Activated naive CD8-positive, alpha-beta T cell treated with anti-CD3 and anti-CD28 coated beads, Interleukin-2, amount 50 U/mL, for 24 hours (primary cell): ENCODE data around the gene ABCC1.
"Not testable (repeated sequence)": the region's sequence is repeated elsewhere in the genome, so short reads cannot be mapped to it uniquely, and the experiment has no call there.

Experiments
- ATAC-seq: fragments of 150-1000 bp; cut with Tn5 transposase; one replicate; pipeline ENCODE4 v1.10.0; 2021
- DNase-seq: peaks from one replicate; pipeline ENCODE4 v3.0.0; 2021
- H3K27ac Mint-ChIP-seq: one replicate; pipeline ENCODE4 v1.8.0; 2021; ENCODE audit warnings: mild to moderate bottlenecking, mixed read lengths
- H3K27me3 Mint-ChIP-seq: one replicate; pipeline ENCODE4 v1.8.0; 2021; ENCODE audit warnings: mixed read lengths
- H3K36me3 Mint-ChIP-seq: one replicate; pipeline ENCODE4 v1.8.0; 2021; ENCODE audit warnings: low read depth, mixed read lengths
- H3K4me1 Mint-ChIP-seq: one replicate; pipeline ENCODE4 v1.8.0; 2021; ENCODE audit warnings: mixed read lengths
- H3K4me3 Mint-ChIP-seq: one replicate; pipeline ENCODE4 v1.8.0; 2021; ENCODE audit warnings: mild to moderate bottlenecking, moderate library complexity, mixed read lengths
- H3K9me3 Mint-ChIP-seq: one replicate; pipeline ENCODE4 v1.8.0; 2021; ENCODE audit warnings: mixed read lengths

Gene ABCC1

GRCh38 chr16:16086653-16087446 is 137.4 kb downstream of the ABCC1 start:
- ATAC-seq (no peak), DNase-seq (no peak)
- no peak overlapping the region for H3K27ac Mint-ChIP-seq
- peaks cover 63% of the 10 kb centered on the region for H3K36me3 Mint-ChIP-seq
- H3K4me1 Mint-ChIP-seq = peaks cover 4% of the 10 kb centered on the region
- H3K4me3 Mint-ChIP-seq = no peak overlapping the region
- H3K27me3 Mint-ChIP-seq = no peaks in the 10 kb centered on the region
- peaks cover 6% of the 10 kb centered on the region for H3K9me3 Mint-ChIP-seq

DNA sequence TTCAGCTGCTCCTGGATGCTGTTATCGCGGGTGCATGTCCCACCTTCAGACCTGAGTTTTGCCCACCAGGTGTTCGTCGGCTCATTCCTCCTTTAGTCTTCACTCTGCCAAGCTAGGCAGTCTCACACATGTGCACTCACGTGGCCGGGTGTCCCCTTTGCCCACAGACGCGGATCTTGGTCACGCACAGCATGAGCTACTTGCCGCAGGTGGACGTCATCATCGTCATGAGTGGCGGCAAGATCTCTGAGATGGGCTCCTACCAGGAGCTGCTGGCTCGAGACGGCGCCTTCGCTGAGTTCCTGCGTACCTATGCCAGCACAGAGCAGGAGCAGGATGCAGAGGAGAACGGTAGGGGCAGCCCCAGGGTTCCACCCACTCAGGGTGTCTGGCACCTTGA is 140.8 kb downstream of the ABCC1 start:
- ATAC-seq = no peak
- Mint-ChIP-seq H3K4me3 (no peak overlapping the region), H3K27me3 (no peaks in the 10 kb centered on the region), H3K9me3 (no peaks in the 10 kb centered on the region), H3K4me1 (peaks cover 5% of the 10 kb centered on the region), H3K36me3 (peaks cover 51% of the 10 kb centered on the region), H3K27ac (no peak overlapping the region)
- no peak for DNase-seq

DNA sequence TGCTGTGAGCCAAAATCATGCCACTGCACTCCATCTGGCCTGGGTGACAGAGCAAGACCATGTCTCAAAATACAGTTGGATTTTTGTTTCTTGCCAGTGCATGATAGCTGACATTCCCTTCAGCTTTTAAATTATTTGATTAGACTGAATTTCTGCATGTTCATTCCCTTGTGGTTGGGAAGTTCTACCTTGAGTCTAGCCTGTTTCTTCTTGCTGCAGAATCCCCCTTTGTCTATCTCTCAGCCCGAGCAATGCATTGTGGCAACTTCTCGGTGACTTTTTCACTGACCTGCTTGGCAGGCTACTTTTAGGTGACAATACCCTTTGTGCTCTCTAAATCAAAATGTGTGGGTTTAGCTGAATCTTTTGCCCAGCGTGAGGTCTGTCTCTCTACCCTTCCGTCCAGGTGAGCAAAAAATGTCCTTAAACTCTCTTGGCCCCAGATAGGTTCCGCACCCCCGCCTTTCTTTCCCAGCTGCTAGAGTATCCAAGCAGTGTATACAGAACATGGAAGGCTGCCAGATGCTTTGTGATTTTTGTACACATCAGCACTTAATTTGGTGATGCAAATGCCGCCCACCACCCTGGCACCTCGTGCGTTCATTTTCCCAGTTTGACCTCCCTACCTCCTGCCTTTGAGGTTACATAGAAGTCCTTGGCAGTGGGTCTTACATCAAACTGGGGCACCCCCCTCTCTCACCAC is 143.7 kb downstream of the ABCC1 start:
- H3K36me3 Mint-ChIP-seq = peaks cover 36% of the 10 kb centered on the region
- H3K9me3 Mint-ChIP-seq = no peaks in the 10 kb centered on the region
- DNase-seq (no peak), ATAC-seq (no peak)
- no peaks in the 10 kb centered on the region for H3K27me3 Mint-ChIP-seq
- peaks cover 2% of the 10 kb centered on the region for H3K4me1 Mint-ChIP-seq
- no peak overlapping the region for H3K27ac Mint-ChIP-seq
- no peak overlapping the region for H3K4me3 Mint-ChIP-seq

DNA sequence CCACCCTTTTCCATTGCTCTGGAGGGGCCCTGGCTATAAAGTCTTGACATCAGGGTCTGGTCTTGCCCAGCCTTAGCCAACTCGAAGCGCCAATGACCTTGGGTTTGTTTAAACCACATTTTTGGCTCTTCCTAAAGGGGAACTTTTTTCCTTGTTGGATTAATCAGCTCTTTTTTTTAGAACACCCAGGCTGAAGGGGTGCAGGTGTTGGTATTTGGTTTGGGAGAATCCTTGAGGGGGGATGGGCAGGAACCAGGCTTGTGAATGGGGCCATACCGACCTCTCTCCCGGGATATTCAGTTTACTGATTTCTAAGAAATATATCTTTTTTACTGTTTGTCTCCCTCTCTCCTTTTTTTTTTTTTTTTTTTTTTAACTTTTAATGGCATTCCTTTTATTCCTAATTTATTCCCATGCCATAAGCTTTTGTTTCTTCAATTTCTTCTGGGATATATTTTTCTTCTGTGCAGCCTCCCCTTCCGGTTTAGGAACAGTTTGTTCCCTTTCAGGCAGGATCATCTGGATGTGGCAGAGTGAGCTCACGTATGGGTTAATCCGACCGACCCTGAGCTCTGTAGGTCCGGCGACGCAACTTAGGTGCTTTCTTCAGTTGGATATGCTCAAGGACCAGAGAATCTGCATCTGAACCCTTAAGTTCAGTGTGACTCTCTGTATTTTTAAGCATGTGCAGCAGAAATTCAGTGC is 144.4 kb downstream of the ABCC1 start:
- H3K27ac Mint-ChIP-seq = no peak overlapping the region
- H3K9me3 Mint-ChIP-seq = no peaks in the 10 kb centered on the region
- H3K4me3 Mint-ChIP-seq = no peak overlapping the region
- peaks cover 2% of the 10 kb centered on the region for H3K4me1 Mint-ChIP-seq
- peaks cover 35% of the 10 kb centered on the region for H3K36me3 Mint-ChIP-seq
- no peaks in the 10 kb centered on the region for H3K27me3 Mint-ChIP-seq
- ATAC-seq (no peak), DNase-seq (no peak)

- Mint-ChIP-seq H3K4me1 (peaks cover 6% of the 10 kb centered on the region), H3K4me3 (no peak overlapping the region), H3K27ac (no peak overlapping the region), H3K9me3 (no peaks in the 10 kb centered on the region), H3K27me3 (no peaks in the 10 kb centered on the region), H3K36me3 (peaks cover 34% of the 10 kb centered on the region)
- ATAC-seq (no peak), DNase-seq (no peak)
Observed at GRCh38 chr16:16095646-16096045, 146.2 kb downstream of the ABCC1 start.

GRCh38 chr16:16096121-16096857 is 146.9 kb downstream of the ABCC1 start:
- no peaks in the 10 kb centered on the region for H3K27me3 Mint-ChIP-seq
- no peak for DNase-seq
- no peaks in the 10 kb centered on the region for H3K9me3 Mint-ChIP-seq
- H3K36me3 Mint-ChIP-seq = peaks cover 30% of the 10 kb centered on the region
- peaks cover 6% of the 10 kb centered on the region for H3K4me1 Mint-ChIP-seq
- H3K4me3 Mint-ChIP-seq = no peak overlapping the region
- no peak for ATAC-seq
- H3K27ac Mint-ChIP-seq = no peak overlapping the region

- no peak overlapping the region for H3K4me3 Mint-ChIP-seq
- H3K4me1 Mint-ChIP-seq = peaks cover 6% of the 10 kb centered on the region
- ATAC-seq = no peak
- no peak overlapping the region for H3K27ac Mint-ChIP-seq
- no peaks in the 10 kb centered on the region for H3K9me3 Mint-ChIP-seq
- H3K36me3 Mint-ChIP-seq = peaks cover 32% of the 10 kb centered on the region
- no peaks in the 10 kb centered on the region for H3K27me3 Mint-ChIP-seq
- DNase-seq = no peak
Observed at GRCh38 chr16:16096858-16097213, 147.4 kb downstream of the ABCC1 start.

DNA sequence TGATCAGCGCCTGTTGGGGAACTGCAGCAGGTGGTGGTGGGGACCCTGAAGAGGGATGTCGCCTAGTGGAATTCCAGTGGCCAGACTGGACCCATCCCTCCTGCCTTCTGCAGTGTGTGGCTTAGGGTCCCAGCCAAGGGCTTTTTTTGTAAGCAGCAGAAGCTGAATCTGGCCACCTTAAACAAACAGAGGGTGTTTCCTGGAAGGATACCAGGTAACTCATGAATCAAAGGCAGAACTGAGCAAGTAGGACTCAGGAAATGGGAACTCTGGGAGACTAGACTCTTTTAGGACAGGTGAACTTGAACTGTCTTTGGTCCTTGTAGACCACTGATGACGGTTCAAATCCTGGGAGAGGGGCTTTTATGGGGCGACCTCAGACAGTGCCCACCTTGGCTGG is 149.9 kb downstream of the ABCC1 start:
- ATAC-seq (no peak), DNase-seq (no peak)
- H3K27ac Mint-ChIP-seq = no peak overlapping the region
- H3K27me3 Mint-ChIP-seq = no peaks in the 10 kb centered on the region
- H3K9me3 Mint-ChIP-seq = no peaks in the 10 kb centered on the region
- H3K4me1 Mint-ChIP-seq = peaks cover 4% of the 10 kb centered on the region
- peaks cover 38% of the 10 kb centered on the region for H3K36me3 Mint-ChIP-seq
- H3K4me3 Mint-ChIP-seq = no peak overlapping the region

GRCh38 chr16:16100631-16101030 is 151.2 kb downstream of the ABCC1 start:
- Mint-ChIP-seq H3K27ac (no peak overlapping the region), H3K9me3 (no peaks in the 10 kb centered on the region), H3K4me3 (no peak overlapping the region), H3K27me3 (no peaks in the 10 kb centered on the region), H3K4me1 (peaks cover 4% of the 10 kb centered on the region), H3K36me3 (peaks cover 44% of the 10 kb centered on the region)
- DNase-seq (no peak), ATAC-seq (no peak)

GRCh38 chr16:16101585-16101984 is 152.2 kb downstream of the ABCC1 start:
- H3K27me3 Mint-ChIP-seq = no peaks in the 10 kb centered on the region
- no peaks in the 10 kb centered on the region for H3K9me3 Mint-ChIP-seq
- H3K4me1 Mint-ChIP-seq = peaks cover 4% of the 10 kb centered on the region
- peak overlapping the region; percentile 46 for H3K27ac Mint-ChIP-seq
- no peak overlapping the region for H3K4me3 Mint-ChIP-seq
- ATAC-seq (no peak), DNase-seq (no peak)
- peaks cover 49% of the 10 kb centered on the region for H3K36me3 Mint-ChIP-seq

DNA sequence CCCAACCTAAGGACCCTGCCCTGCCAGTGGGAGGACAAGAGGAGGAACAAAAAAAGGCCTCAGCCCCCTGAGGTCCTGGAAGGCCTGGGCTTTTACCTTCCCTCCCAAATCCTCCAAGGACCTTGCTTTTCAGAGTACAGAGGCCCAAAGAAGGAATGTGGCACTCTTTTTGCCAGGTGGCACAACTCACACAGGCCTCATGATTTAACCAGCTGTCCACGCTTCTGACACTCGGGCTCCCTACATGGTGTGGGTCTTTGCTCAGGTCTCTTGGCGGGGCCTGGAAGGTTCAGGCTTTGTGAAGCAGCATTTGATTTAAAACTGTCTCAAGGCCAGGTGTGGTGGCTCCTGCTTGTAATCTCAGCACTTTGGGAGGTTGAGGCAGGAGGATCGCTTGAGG is 153.3 kb downstream of the ABCC1 start:
- Mint-ChIP-seq H3K9me3 (no peaks in the 10 kb centered on the region), H3K27ac (peak overlapping the region; percentile 68), H3K4me3 (no peak overlapping the region), H3K27me3 (no peaks in the 10 kb centered on the region), H3K4me1 (peaks cover 4% of the 10 kb centered on the region), H3K36me3 (peaks cover 50% of the 10 kb centered on the region)
- ATAC-seq (no peak), DNase-seq (no peak)

DNA sequence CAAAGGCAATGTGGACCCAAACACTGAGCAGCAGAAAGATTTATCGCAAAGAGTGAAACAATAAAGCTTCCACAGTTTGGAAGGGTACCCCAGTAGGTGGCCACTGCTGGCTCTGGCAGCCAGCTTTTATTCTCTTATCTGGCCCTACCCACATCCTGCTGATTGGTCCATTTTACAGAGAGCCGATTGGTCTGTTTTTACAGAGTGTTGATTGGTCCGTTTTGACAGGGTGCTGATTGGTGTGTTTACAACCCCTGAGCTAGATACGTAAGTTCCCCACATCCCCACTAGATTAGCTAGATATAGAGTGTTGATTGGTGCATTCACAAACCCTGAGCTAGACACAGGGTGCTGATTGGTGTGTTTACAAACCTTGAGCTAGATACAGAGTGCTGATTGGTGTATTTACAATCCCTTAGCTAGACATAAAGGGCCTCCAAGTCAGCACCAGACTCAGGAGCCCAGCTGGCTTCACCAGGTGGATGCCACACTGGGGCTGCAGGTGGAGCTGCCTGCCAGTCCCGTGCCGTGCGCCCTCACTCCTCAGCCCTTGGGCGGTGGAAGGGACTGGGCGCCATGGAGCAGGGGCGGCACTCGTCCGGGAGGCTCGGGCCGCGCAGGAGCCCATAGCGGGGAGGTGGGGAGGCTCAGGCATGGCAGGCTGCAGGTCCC is 154.9 kb downstream of the ABCC1 start:
- peak overlapping the region; percentile 42 for H3K27ac Mint-ChIP-seq
- peaks cover 57% of the 10 kb centered on the region for H3K36me3 Mint-ChIP-seq

GRCh38 chr16:16104804-16105141 is 155.4 kb downstream of the ABCC1 start:
- not testable (repeated sequence) for ATAC-seq, H3K4me1 Mint-ChIP-seq, H3K27me3 Mint-ChIP-seq, DNase-seq, H3K27ac Mint-ChIP-seq, H3K4me3 Mint-ChIP-seq, H3K9me3 Mint-ChIP-seq
- peaks cover 57% of the 10 kb centered on the region for H3K36me3 Mint-ChIP-seq

More for the DNA sequence above, 154.9 kb downstream of the ABCC1 start:
- H3K27me3 Mint-ChIP-seq, DNase-seq, H3K4me1 Mint-ChIP-seq, H3K4me3 Mint-ChIP-seq, H3K9me3 Mint-ChIP-seq, ATAC-seq: not testable (repeated sequence)

GRCh38 chr16:16105646-16106045 is 156.2 kb downstream of the ABCC1 start:
- DNase-seq (no peak), ATAC-seq (no peak)
- Mint-ChIP-seq H3K4me3 (no peak overlapping the region), H3K9me3 (no peaks in the 10 kb centered on the region), H3K4me1 (no peaks in the 10 kb centered on the region), H3K27me3 (no peaks in the 10 kb centered on the region), H3K36me3 (peaks cover 54% of the 10 kb centered on the region), H3K27ac (no peak overlapping the region)
